Naive B cell (primary cell): ENCODE results near the gene GRHL1. TPM values are rescaled to one million over a fixed set of nuclear protein-coding genes. Genes with fewer than 3 reads are reported as not detected.

Experiments used
- ATAC-seq, 2 donors: fragments of 150-1000 bp; cut with Tn5 transposase; 2 replicates each; pipeline ENCODE4 v1.10.0; 2021; ENCODE audit warnings: low read depth in 2 of 2, mild to moderate bottlenecking in 2 of 2, moderate library complexity in 2 of 2
- DNase-seq: peaks from one replicate; pipeline ENCODE4 v3.0.0; 2022
- H3K27ac Mint-ChIP-seq, 6 donors: one replicate each; pipeline ENCODE4 v1.8.0; 2020 to 2022; ENCODE audit warnings: mild to moderate bottlenecking in 6 of 6, mixed read lengths in 6 of 6, moderate library complexity in 5 of 6, inconsistent platforms in 2 of 6
- H3K27me3 Mint-ChIP-seq, 3 donors: one replicate each; pipeline ENCODE4 v1.8.0; 2021 to 2022; ENCODE audit warnings: mixed read lengths in 3 of 3, mild to moderate bottlenecking in 1 of 3
- H3K36me3 Mint-ChIP-seq, 2 donors: one replicate each; pipeline ENCODE4 v1.8.0; 2020 to 2022; ENCODE audit warnings: mixed read lengths in 2 of 2, inconsistent platforms in 1 of 2, mild to moderate bottlenecking in 1 of 2
- H3K4me1 Mint-ChIP-seq, 3 donors: one replicate each; pipeline ENCODE4 v1.8.0; 2020 to 2022; ENCODE audit warnings: mixed read lengths in 3 of 3, inconsistent platforms in 1 of 3, mild to moderate bottlenecking in 1 of 3, moderate library complexity in 1 of 3
- H3K4me3 Mint-ChIP-seq, 8 donors: one replicate each; pipeline ENCODE4 v1.8.0; 2020 to 2022; ENCODE audit warnings: mild to moderate bottlenecking in 8 of 8, mixed read lengths in 8 of 8, moderate library complexity in 8 of 8, inconsistent platforms in 2 of 8
- H3K9me3 Mint-ChIP-seq, 7 donors: one replicate each; pipeline ENCODE4 v1.8.0; 2020 to 2022; ENCODE audit warnings: mixed read lengths in 7 of 7, mild to moderate bottlenecking in 5 of 7, inconsistent platforms in 2 of 7, moderate library complexity in 1 of 7
- polyA plus RNA-seq, 6 donors: library from polyadenylated mRNA; unstranded; fragments of 300-500 nt; fragmentation: Illumina TruSeq; gene quantifications; one replicate each; pipeline ENCODE4 v1.2.3, GENCODE V29; 2021; ENCODE audit warnings: low read depth in 6 of 6

The GRHL1 gene
- polyA plus RNA-seq, 6 donors from 2014 or later: 0.09 to 0.89 (median 0.41) TPM; not detected in 1

- no peaks in the 10 kb centered on the region for H3K27me3 Mint-ChIP-seq
- peak overlapping the region in 1 of 6 donors; percentile 76 for H3K27ac Mint-ChIP-seq
- H3K4me1 Mint-ChIP-seq: peaks cover 28 to 45% (median 34%) of the 10 kb centered on the region in 3 donors
- ATAC-seq (no peak), DNase-seq (no peak)
- no peaks in the 10 kb centered on the region for H3K9me3 Mint-ChIP-seq
- H3K36me3 Mint-ChIP-seq: no peaks in the 10 kb centered on the region
- no peak overlapping the region for H3K4me3 Mint-ChIP-seq
Measured at GRCh38 chr2:10035053-10035422, 83.5 kb downstream of the GRHL1 start.

- peak overlapping the region in 2 of 6 donors; percentile 47 to 68 for H3K27ac Mint-ChIP-seq
- H3K27me3 Mint-ChIP-seq: no peaks in the 10 kb centered on the region
- peaks cover 22 to 40% (median 29%) of the 10 kb centered on the region in 3 donors for H3K4me1 Mint-ChIP-seq
- no peak for DNase-seq
- H3K36me3 Mint-ChIP-seq: no peaks in the 10 kb centered on the region
- peak overlapping the region in 2 of 8 donors; percentile 12 to 29 for H3K4me3 Mint-ChIP-seq
- ATAC-seq: no peak
- H3K9me3 Mint-ChIP-seq: no peaks in the 10 kb centered on the region
Measured at GRCh38 chr2:10035633-10036032, 84.1 kb downstream of the GRHL1 start.

- ATAC-seq (peak; percentile 95 to 96), DNase-seq (peak; percentile 35)
- no peaks in the 10 kb centered on the region for H3K36me3 Mint-ChIP-seq
- H3K27me3 Mint-ChIP-seq: no peaks in the 10 kb centered on the region
- peak overlapping the region in 1 of 8 donors; percentile 15 for H3K4me3 Mint-ChIP-seq
- H3K9me3 Mint-ChIP-seq: no peaks in the 10 kb centered on the region
- H3K4me1 Mint-ChIP-seq: peaks cover 21 to 39% (median 26%) of the 10 kb centered on the region in 3 donors
- peak overlapping the region in 1 of 6 donors; percentile 49 for H3K27ac Mint-ChIP-seq
Measured at GRCh38 chr2:10036095-10036884, 84.8 kb downstream of the GRHL1 start.

DNA sequence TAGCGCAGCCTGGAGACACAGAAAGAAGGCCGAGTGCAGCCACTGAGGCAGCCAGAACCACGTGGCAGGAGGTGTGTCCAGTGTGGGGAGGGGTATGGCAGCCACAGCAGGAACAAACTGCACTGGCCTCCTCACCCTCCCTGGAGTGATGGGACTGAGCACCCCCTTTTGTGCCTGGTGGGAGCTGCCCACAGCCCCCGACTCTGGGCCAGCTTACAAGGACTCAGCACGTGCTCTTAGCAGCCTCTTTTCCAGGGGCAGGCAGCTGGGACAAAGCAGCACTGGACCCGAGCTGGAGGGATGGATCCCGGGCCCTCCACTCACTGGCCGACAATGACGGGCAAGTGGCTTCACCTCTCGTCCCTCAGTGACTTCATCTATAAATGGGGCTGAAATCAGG, 86.6 kb downstream of the GRHL1 start:
- Mint-ChIP-seq H3K9me3 (peaks cover 0 to 2% (median 0%) of the 10 kb centered on the region in 7 donors), H3K4me1 (peaks cover 30 to 49% (median 30%) of the 10 kb centered on the region in 3 donors), H3K36me3 (no peaks in the 10 kb centered on the region), H3K27me3 (no peaks in the 10 kb centered on the region), H3K4me3 (peak overlapping the region in 1 of 8 donors; percentile 43), H3K27ac (peak overlapping the region in 1 of 6 donors; percentile 74)
- DNase-seq: no peak
- no peak for ATAC-seq

DNA sequence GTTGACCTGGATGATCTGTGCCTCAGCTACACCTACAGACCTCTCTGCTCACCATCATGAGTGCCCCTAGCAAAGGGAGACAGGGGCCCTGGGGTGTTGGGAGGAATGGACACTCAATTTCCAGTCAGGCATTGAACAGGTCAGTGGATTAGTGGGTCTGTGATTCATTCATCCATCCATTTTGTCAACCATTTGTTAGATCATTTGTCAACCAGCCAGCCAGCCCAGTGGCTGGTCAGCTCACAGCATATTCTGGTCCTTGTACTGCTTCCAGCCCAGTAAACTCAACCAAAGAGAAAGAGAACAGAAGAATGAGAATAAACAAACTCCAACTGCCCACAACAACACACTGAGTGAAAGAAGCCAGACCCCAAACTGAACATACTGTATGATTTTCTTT, 87.2 kb downstream of the GRHL1 start:
- ATAC-seq (no peak), DNase-seq (no peak)
- H3K27me3 Mint-ChIP-seq: no peaks in the 10 kb centered on the region
- H3K36me3 Mint-ChIP-seq: no peaks in the 10 kb centered on the region
- H3K4me1 Mint-ChIP-seq: peaks cover 30 to 49% (median 31%) of the 10 kb centered on the region in 3 donors
- H3K9me3 Mint-ChIP-seq: peaks cover 0 to 2% (median 0%) of the 10 kb centered on the region in 7 donors
- H3K4me3 Mint-ChIP-seq: peak overlapping the region in 1 of 8 donors; percentile 72
- H3K27ac Mint-ChIP-seq: peak overlapping the region in 2 of 6 donors; percentile 65 to 73

- peak overlapping the region in 2 of 6 donors; percentile 41 to 48 for H3K27ac Mint-ChIP-seq
- H3K36me3 Mint-ChIP-seq: no peaks in the 10 kb centered on the region
- no peak for ATAC-seq
- peak overlapping the region in 1 of 8 donors; percentile 95 for H3K4me3 Mint-ChIP-seq
- DNase-seq: no peak
- no peaks in the 10 kb centered on the region for H3K27me3 Mint-ChIP-seq
- H3K9me3 Mint-ChIP-seq: peaks cover 0 to 2% (median 0%) of the 10 kb centered on the region in 7 donors
- H3K4me1 Mint-ChIP-seq: peaks cover 24 to 52% (median 32%) of the 10 kb centered on the region in 3 donors
Measured at GRCh38 chr2:10039658-10040410, 88.3 kb downstream of the GRHL1 start.

- no peaks in the 10 kb centered on the region for H3K36me3 Mint-ChIP-seq
- peaks cover 0 to 2% (median 0%) of the 10 kb centered on the region in 7 donors for H3K9me3 Mint-ChIP-seq
- no peak for DNase-seq
- H3K4me3 Mint-ChIP-seq: peak overlapping the region in 7 of 8 donors; percentile 84 to 95 (median 94)
- peak overlapping the region in 4 of 6 donors; percentile 48 to 97 (median 82) for H3K27ac Mint-ChIP-seq
- no peak for ATAC-seq
- H3K4me1 Mint-ChIP-seq: peaks cover 23 to 40% (median 40%) of the 10 kb centered on the region in 3 donors
- no peaks in the 10 kb centered on the region for H3K27me3 Mint-ChIP-seq
Measured at GRCh38 chr2:10041711-10042110, 90.2 kb downstream of the GRHL1 start.

DNA sequence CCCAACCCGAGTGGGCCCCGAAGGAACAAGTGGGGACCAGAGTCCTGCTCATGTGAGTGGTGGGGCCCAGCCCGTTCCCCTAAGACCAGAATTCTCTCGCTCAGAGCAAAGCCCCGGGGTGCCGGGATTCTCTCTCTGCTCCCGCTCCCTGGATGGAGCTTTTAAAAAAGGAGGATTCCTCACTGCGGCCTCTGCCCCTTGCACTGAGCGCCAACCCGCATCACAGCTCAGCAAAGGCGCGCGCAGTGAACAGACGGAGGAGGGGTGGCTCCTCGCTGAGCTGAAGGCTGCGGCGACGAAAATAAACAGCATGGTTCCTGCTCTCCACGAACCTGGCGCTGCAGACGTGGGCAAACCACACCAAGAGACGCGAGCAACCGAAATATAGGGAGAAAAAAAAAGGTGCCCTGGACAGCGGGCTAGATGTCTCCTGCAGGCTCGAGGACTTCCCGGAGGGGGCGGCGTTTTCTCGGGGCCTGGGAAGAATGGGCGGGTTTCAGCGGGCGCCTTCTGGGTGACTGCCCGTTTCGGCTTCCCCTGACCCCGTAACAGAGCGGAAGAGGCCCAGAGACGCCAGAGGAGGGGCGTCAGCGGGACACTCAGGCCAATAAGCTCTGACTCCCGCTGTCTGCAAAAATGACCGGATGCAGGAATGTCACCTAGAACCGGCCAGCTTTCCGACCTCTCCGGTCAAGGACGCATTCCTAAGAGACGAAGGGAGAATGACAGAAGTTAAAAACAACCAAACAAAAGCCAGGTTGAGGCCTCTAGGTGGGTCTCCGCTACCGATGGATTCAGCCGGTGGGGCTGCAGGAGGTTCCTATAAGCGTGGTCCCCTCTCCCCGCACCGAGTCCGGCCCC, 91.0 kb downstream of the GRHL1 start:
- H3K9me3 Mint-ChIP-seq: peaks cover 0 to 2% (median 0%) of the 10 kb centered on the region in 7 donors
- peak overlapping the region; percentile 92 to 98 (median 96) for H3K27ac Mint-ChIP-seq
- H3K4me1 Mint-ChIP-seq: peaks cover 23 to 40% (median 38%) of the 10 kb centered on the region in 3 donors
- DNase-seq: peak; percentile 40
- peak; percentile 4 to 5 for ATAC-seq
- no peaks in the 10 kb centered on the region for H3K36me3 Mint-ChIP-seq
- no peaks in the 10 kb centered on the region for H3K27me3 Mint-ChIP-seq
- H3K4me3 Mint-ChIP-seq: peak overlapping the region; percentile 84 to 95 (median 93)

DNA sequence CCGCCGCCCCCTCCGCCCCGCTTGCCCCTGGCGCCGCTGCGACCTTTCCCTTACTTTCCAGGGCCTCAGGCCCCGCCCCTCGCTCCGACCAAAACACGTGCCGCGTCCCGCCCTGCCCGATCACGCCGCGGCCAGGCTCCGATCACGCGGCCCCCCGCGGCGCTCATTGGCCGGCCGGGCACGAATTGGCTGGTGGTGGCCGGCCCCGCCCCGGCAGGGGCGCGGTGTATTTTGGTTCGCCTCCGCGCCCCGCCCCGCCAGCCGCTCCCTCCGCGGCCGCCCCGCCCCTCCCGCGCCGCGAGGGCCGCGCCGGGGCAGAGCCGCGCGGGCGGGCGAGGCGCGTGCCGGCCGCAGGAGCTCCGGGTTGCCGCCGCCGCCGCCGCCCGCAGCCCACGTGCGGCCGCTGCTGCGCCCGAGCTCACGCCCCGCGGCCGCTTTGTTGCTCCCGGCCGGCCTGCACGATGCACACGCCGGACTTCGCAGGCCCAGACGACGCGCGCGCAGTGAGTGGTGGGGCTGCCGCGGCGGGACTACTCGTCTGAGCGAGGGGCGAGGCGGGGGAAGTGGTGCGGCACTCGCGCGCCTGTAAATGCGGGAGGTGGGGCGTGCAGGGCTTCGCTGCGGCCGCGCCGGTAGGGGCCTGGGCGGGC, 91.9 kb downstream of the GRHL1 start, which contains the start of gene KLF11:
Gene KLF11, plus strand, starts transcription at position 295 of the 650 bp plus-strand sequence. Its CDS starts 167 bp downstream, at position 462.
- H3K27me3 Mint-ChIP-seq: no peaks in the 10 kb centered on the region
- H3K4me1 Mint-ChIP-seq: peaks cover 23 to 40% (median 34%) of the 10 kb centered on the region in 3 donors
- ATAC-seq: peak; percentile 74 to 76
- H3K4me3 Mint-ChIP-seq: peak within 1 kb of the TSS; percentile 84 to 95 (median 93)
- H3K27ac Mint-ChIP-seq: peak within 1 kb of the TSS; percentile 92 to 98 (median 96)
- peaks cover 0 to 2% (median 0%) of the 10 kb centered on the region in 7 donors for H3K9me3 Mint-ChIP-seq
- no peaks in the 10 kb centered on the region for H3K36me3 Mint-ChIP-seq
- peak; percentile 87 for DNase-seq

DNA sequence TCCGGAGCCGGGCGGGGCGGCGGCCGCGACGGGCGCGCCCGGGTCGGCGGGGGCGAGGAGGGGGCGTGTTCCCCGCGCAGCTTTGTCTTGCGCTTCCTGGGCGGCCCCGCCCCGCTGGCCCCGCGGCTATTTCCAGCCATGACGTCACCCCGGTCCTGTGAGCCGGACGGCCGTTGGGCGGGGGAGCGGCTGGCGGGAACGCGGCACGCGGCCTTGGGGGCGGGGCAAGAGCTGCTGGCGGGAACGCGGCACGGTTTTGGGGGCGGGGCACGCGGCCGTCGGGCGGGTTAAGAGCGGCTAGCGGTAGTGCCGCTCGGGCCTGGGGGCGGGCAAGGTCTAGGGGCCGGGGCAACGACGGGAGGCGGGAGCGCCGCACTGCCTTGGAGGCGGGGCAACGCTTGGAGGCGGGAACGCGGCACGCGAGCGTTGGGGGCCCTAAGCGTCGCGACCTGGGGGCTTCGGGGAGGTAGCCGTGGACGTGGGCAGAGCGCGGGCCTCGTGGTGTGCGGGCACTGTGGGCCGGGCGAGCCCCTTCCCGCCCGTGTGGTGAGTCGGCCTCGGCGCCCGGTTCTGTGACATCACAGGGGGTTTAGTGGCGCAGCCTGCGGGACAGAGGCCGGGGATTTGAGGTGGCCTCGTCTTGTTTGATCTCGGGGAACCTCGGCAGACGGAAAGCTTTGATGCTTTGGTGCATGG, 92.6 kb downstream of the GRHL1 start:
- peaks cover 23 to 40% (median 34%) of the 10 kb centered on the region in 3 donors for H3K4me1 Mint-ChIP-seq
- peaks cover 0 to 2% (median 0%) of the 10 kb centered on the region in 7 donors for H3K9me3 Mint-ChIP-seq
- peak overlapping the region; percentile 77 to 95 (median 86) for H3K4me3 Mint-ChIP-seq
- ATAC-seq (peak; percentile 59 to 60), DNase-seq (peak; percentile 95)
- no peaks in the 10 kb centered on the region for H3K36me3 Mint-ChIP-seq
- no peaks in the 10 kb centered on the region for H3K27me3 Mint-ChIP-seq
- H3K27ac Mint-ChIP-seq: peak overlapping the region; percentile 91 to 98 (median 94)

DNA sequence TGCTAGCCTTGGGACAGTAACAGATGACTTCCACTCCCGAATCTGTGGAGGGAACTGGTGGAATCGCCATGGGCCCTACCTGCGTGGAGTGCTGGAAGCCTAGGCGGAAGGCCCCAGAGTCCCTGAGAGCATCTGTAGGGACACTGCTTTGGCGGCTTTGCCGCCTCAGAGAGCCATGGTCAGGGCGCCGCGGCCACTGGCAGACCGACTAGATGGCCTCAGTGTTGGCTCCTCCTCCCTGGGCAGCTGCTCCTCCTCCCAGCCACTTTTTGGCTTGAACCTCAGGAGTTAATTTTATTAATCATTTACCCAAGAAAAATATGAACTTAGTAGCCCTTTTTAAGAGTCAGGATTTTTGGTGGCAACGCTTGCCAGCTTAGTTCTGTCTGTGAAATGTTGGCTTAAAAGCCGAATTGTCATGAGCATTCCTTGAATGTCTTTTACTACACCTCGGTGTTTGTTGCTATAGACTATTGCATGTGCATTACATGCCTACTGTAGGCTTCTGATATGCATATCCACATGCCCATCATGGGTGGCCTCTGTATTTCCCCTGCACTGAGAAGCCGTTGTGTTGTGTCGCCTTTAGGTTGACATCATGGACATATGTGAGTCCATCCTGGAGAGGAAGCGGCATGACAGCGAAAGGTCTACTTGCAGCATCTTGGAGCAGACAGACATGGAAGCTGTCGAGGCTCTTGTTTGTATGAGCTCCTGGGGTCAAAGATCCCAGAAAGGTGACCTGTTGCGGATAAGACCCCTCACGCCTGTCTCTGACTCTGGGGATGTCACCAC, 94.3 kb downstream of the GRHL1 start:
- no peaks in the 10 kb centered on the region for H3K27me3 Mint-ChIP-seq
- H3K27ac Mint-ChIP-seq: peak overlapping the region; percentile 48 to 96 (median 76)
- peaks cover 0 to 2% (median 0%) of the 10 kb centered on the region in 7 donors for H3K9me3 Mint-ChIP-seq
- ATAC-seq (no peak), DNase-seq (no peak)
- peak overlapping the region in 7 of 8 donors; percentile 6 to 70 (median 55) for H3K4me3 Mint-ChIP-seq
- no peaks in the 10 kb centered on the region for H3K36me3 Mint-ChIP-seq
- H3K4me1 Mint-ChIP-seq: peaks cover 26 to 38% (median 31%) of the 10 kb centered on the region in 3 donors
